SK-N-MC (cell line): Measurements from ENCODE around the gene VNN1.
"Not testable (repeated sequence)": the region's sequence is repeated elsewhere in the genome, so short reads cannot be mapped to it uniquely, and the experiment has no call there.

Experiments used
- EZH2 ChIP-seq: fragments of 200-600 bp; sonication (generic); IDR thresholded peaks from one replicate; pipeline ENCODE4 v1.6.1; 2017; ENCODE audit warnings: antibody characterized with exemption
- POLR2AphosphoS5 ChIP-seq: IDR thresholded peaks from 2 replicates; pipeline ENCODE4 v1.6.1; 2012; ENCODE audit warnings: mild to moderate bottlenecking, low read depth, low read length, borderline replicate concordance

DNA sequence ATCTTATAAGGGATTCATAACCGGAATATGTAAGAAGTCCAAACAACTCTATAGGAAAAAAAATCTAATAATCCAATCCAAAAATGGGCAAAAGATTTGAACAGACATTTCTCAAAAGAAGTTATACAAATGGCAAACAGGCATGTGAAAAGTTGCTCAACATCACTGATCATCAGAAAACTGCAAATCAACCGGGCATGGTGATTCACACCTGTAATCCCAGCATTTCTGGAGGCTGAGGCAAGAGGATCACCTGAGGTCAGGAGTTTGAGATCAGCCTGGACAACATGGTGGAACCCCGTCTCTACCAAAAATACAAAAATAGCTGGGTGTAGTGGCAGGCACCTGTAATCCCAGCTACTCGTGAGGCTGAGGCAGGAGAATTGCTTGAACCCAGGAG is 7.1 kb downstream of the VNN1 start:
- TF ChIP-seq POLR2AphosphoS5, EZH2: not testable (repeated sequence)
